Left ventricle myocardium inferior (tissue), 1 donor: ENCODE measurements around the gene FAT1. TPM values are rescaled to one million over a fixed set of nuclear protein-coding genes. Genes with fewer than 3 reads are reported as not detected.
A peak's percentile ranks its signal among the peaks of the same experiment; 100 is the strongest.

Source experiments
- DNase-seq: peaks from one replicate; pipeline ENCODE4 v3.0.0-alpha.2; 2020
- H3K27ac ChIP-seq: fragments of 200-600 bp; replicated peaks from 2 replicates; pipeline ENCODE4 v1.8.0; 2021
- H3K27me3 ChIP-seq: fragments of 200-600 bp; 2 replicates; pipeline ENCODE4 v1.8.0; 2021; ENCODE audit warnings: low read depth
- H3K36me3 ChIP-seq: fragments of 200-600 bp; 2 replicates; pipeline ENCODE4 v1.8.0; 2021
- H3K4me1 ChIP-seq: fragments of 200-600 bp; 2 replicates; pipeline ENCODE4 v1.8.0; 2021
- H3K4me3 ChIP-seq: fragments of 200-600 bp; 2 replicates; pipeline ENCODE4 v1.8.0; 2021; ENCODE audit warnings: mild to moderate bottlenecking, moderate library complexity
- H3K9me3 ChIP-seq: fragments of 200-600 bp; replicated peaks from 2 replicates; pipeline ENCODE4 v1.8.0; 2021
- intact Hi-C: fragments of 100-400 bp; cut with micrococcal nuclease; formaldehyde crosslinking; loops from one replicate; pipeline ENCODE4 v1.11.0; 2022
- total RNA-seq: library from RNA; stranded (reverse); fragmentation: NEBNext Ultra II Directional; extraction: Animal tissue kit (Norgen Biotek cat#: 25700); gene quantifications from one replicate; pipeline ENCODE4 v1.2.1, GENCODE V29; 2021
- TF ChIP-seq, protein P1 (sequence below): fragments of 200-600 bp; IDR thresholded peaks from 2 replicates; pipeline ENCODE4 v1.8.0; 2021; ENCODE audit warnings: antibody characterized with exemption, mild to moderate bottlenecking, borderline replicate concordance
- donor health status: DM: no; HTN: yes; CAD: no; lungs with severe emphysema.

The FAT1 gene
- total RNA-seq, 1 donor from 2014 or later: 59.1 TPM

DNA sequence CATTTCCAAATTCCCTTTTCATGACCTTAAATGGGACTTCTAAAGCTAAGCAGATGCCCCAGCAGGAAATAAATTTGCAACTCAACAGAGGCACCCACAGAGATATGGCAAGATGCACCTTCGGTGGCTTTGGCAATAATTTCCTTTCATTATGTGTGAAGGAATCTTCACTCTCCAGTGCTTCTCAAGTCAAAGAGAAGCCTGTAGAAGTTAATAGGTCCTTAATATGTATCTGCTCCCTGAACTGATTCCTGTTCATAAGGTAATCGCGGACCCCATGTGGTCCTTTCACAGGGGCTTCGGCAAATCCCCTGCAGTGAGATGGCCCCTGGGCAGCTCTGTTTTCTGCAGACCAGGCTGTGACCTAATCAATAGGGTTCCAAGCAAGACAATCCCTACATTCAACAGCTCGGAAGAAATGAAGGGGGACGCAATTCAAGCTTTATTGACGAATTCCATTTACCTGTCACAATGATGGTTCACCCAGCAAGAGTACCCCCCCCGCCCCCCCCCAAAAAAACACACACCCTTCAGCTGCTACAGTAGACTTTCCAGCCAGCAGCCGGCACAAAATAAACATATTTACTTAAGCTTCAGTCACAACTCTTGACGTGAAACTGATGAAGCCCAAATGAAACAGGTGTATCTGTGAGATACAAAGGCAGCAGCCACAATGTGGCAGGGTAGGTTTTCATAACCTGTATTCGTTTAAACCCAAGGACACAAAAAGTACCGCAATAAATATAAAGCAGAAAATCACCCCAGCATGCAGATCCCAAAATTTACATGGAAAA lies 35.3 kb downstream of the FAT1 start:
- H3K27ac ChIP-seq: peak overlapping the region; percentile 4
- TF ChIP-seq, protein P1, sequence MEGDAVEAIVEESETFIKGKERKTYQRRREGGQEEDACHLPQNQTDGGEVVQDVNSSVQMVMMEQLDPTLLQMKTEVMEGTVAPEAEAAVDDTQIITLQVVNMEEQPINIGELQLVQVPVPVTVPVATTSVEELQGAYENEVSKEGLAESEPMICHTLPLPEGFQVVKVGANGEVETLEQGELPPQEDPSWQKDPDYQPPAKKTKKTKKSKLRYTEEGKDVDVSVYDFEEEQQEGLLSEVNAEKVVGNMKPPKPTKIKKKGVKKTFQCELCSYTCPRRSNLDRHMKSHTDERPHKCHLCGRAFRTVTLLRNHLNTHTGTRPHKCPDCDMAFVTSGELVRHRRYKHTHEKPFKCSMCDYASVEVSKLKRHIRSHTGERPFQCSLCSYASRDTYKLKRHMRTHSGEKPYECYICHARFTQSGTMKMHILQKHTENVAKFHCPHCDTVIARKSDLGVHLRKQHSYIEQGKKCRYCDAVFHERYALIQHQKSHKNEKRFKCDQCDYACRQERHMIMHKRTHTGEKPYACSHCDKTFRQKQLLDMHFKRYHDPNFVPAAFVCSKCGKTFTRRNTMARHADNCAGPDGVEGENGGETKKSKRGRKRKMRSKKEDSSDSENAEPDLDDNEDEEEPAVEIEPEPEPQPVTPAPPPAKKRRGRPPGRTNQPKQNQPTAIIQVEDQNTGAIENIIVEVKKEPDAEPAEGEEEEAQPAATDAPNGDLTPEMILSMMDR: no peak
- DNase-seq: no peak
- no peaks in the 10 kb centered on the region for H3K27me3 ChIP-seq
- no peaks in the 10 kb centered on the region for H3K36me3 ChIP-seq
- peaks cover 70% of the 10 kb centered on the region for H3K4me1 ChIP-seq
- H3K4me3 ChIP-seq: no peak overlapping the region
- H3K9me3 ChIP-seq: no peaks in the 10 kb centered on the region
- intact Hi-C loops: no loop called here

DNA sequence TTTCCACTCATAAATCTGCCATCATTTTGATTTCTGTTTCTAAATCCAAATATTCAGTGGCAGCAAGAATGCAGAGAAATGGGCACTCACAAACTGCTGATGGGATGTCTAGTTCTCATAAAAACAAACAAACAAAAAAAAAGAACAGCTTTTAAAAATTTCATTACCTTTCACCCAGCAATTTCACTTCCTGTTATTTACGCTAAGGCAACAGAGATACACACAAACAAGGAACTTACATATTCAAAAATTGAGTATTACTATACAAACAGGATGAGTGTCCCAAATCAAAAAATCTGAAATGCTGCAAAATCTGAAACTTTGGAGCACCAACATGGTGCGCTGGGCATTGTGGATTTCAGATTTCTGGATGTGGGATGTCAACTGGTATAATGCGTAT lies 36.4 kb downstream of the FAT1 start:
- TF ChIP-seq, protein P1: no peak
- no peak for DNase-seq
- Histone ChIP-seq H3K4me3 (no peak overlapping the region), H3K9me3 (no peaks in the 10 kb centered on the region), H3K27ac (no peak overlapping the region), H3K4me1 (peaks cover 72% of the 10 kb centered on the region), H3K27me3 (no peaks in the 10 kb centered on the region), H3K36me3 (no peaks in the 10 kb centered on the region)
- intact Hi-C loops: no loop called here

DNA sequence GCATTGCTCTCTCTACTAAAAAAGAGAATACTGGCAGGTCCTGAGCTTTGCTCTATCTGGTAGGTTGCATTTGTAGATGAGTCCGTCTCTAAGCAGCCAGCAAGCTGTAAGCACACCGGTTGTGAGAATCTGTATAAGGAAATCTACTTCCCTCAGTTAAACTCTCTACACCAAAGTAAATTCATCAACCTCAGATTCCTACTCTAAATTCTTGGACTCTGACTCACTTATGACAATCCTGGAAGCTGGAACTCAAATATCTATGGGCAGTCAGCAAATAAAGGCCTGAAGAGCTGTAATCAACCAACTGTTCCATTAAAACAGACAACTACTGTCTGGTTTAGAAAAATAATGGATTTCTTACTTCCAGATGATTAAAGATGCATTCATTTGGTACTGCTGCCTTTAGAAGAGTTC lies 37.9 kb downstream of the FAT1 start:
- peak overlapping the region; percentile 61 for H3K27ac ChIP-seq
- peaks cover 72% of the 10 kb centered on the region for H3K4me1 ChIP-seq
- H3K27me3 ChIP-seq: no peaks in the 10 kb centered on the region
- H3K4me3 ChIP-seq: no peak overlapping the region
- no peaks in the 10 kb centered on the region for H3K9me3 ChIP-seq
- intact Hi-C loops: no loop called here
- DNase-seq: no peak
- TF ChIP-seq, protein P1: no peak
- H3K36me3 ChIP-seq: no peaks in the 10 kb centered on the region

DNA sequence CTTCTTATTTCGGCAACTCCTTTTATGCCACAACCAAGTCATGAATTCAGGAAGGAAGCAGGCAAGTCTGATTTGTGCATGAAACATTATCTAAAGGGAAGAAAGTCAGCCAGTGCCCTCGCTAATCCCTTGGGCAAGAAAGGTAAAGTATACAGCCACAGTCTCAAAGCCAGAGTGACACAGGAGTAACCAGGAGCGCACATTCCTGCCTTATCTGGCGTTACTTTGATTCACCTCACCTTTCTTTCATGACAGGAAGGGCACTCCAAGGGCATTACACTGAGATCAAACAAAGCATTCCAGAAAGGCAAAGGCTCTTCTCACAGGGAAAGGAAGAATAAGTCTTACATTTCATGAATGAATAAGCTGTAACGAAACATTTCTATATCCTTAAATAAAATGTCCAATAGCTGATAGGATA lies 38.8 kb downstream of the FAT1 start:
- intact Hi-C loops: no loop called here
- no peaks in the 10 kb centered on the region for H3K9me3 ChIP-seq
- H3K4me3 ChIP-seq: peak overlapping the region; percentile 19
- H3K27me3 ChIP-seq: no peaks in the 10 kb centered on the region
- H3K4me1 ChIP-seq: peaks cover 74% of the 10 kb centered on the region
- no peak for DNase-seq
- TF ChIP-seq, protein P1: no peak
- H3K27ac ChIP-seq: peak overlapping the region; percentile 61
- H3K36me3 ChIP-seq: no peaks in the 10 kb centered on the region

DNA sequence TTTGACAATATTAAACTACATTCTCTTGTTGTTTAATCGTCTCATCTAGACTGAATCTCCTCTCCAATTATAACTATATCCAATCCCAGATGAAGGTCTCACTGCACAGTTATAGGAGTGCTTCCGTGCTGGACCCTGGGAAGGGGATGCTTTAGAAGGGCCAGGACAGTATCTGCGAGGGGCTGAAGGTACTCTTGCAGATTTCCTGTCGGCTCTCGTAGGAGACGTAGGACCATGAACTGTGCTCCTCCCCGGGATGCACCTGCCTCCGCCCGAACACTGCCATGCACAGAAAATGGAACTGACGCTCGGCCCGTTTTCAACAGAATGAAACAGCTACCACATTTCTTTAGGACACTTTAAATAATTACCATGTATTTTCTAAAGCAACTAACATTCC lies 39.4 kb downstream of the FAT1 start:
- Histone ChIP-seq H3K4me1 (peaks cover 70% of the 10 kb centered on the region), H3K36me3 (no peaks in the 10 kb centered on the region), H3K27me3 (no peaks in the 10 kb centered on the region), H3K27ac (peak overlapping the region; percentile 61), H3K9me3 (no peaks in the 10 kb centered on the region), H3K4me3 (peak overlapping the region; percentile 19)
- TF ChIP-seq, protein P1: no peak
- no peak for DNase-seq
- intact Hi-C loops: no loop called here
